Left ventricle myocardium inferior (tissue), 1 donor: ENCODE measurements around the gene CCDC34. TPM values are rescaled to one million over a fixed set of nuclear protein-coding genes. Genes with fewer than 3 reads are reported as not detected.

Experiments used
- DNase-seq: peaks from one replicate; pipeline ENCODE4 v3.0.0-alpha.2; 2020
- H3K27ac ChIP-seq: fragments of 200-600 bp; replicated peaks from 2 replicates; pipeline ENCODE4 v1.8.0; 2021
- H3K27me3 ChIP-seq: fragments of 200-600 bp; 2 replicates; pipeline ENCODE4 v1.8.0; 2021; ENCODE audit warnings: low read depth
- H3K36me3 ChIP-seq: fragments of 200-600 bp; 2 replicates; pipeline ENCODE4 v1.8.0; 2021
- H3K4me1 ChIP-seq: fragments of 200-600 bp; 2 replicates; pipeline ENCODE4 v1.8.0; 2021
- H3K4me3 ChIP-seq: fragments of 200-600 bp; 2 replicates; pipeline ENCODE4 v1.8.0; 2021; ENCODE audit warnings: mild to moderate bottlenecking, moderate library complexity
- H3K9me3 ChIP-seq: fragments of 200-600 bp; replicated peaks from 2 replicates; pipeline ENCODE4 v1.8.0; 2021
- intact Hi-C: fragments of 100-400 bp; cut with micrococcal nuclease; formaldehyde crosslinking; loops from one replicate; pipeline ENCODE4 v1.11.0; 2022
- total RNA-seq: library from RNA; stranded (reverse); fragmentation: NEBNext Ultra II Directional; extraction: Animal tissue kit (Norgen Biotek cat#: 25700); gene quantifications from one replicate; pipeline ENCODE4 v1.2.1, GENCODE V29; 2021
- TF ChIP-seq, protein P1 (sequence below): fragments of 200-600 bp; IDR thresholded peaks from 2 replicates; pipeline ENCODE4 v1.8.0; 2021; ENCODE audit warnings: antibody characterized with exemption, mild to moderate bottlenecking, borderline replicate concordance
- donor health status: DM: no; HTN: yes; CAD: no; lungs with severe emphysema.

Gene CCDC34
- total RNA-seq, 1 donor from 2014 or later, result 1.6 TPM

DNA sequence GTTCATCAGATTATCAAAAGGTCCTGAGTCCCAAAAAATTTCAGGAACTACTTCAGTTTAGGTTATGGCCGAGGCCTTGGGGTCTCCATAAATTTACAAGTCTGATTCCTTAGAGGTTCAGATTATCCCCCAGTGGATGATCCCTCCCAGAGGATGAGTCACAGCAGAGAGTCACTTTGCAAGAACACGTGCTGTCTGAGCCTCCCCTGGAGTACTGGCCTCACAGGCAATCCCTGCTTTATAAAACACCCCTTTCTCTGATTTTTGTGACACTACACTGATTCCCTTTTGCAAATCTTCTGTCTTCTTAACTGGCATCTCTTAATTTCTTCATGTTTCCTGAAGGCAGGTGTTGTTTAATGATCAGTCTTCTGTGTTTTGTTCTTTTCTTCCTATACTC is 45.3 kb downstream of the CCDC34 start:
- no peak for DNase-seq
- Histone ChIP-seq H3K36me3 (no peaks in the 10 kb centered on the region), H3K27me3 (no peaks in the 10 kb centered on the region), H3K27ac (no peak overlapping the region), H3K4me1 (no peaks in the 10 kb centered on the region), H3K9me3 (no peaks in the 10 kb centered on the region), H3K4me3 (no peak overlapping the region)
- TF ChIP-seq, protein P1, sequence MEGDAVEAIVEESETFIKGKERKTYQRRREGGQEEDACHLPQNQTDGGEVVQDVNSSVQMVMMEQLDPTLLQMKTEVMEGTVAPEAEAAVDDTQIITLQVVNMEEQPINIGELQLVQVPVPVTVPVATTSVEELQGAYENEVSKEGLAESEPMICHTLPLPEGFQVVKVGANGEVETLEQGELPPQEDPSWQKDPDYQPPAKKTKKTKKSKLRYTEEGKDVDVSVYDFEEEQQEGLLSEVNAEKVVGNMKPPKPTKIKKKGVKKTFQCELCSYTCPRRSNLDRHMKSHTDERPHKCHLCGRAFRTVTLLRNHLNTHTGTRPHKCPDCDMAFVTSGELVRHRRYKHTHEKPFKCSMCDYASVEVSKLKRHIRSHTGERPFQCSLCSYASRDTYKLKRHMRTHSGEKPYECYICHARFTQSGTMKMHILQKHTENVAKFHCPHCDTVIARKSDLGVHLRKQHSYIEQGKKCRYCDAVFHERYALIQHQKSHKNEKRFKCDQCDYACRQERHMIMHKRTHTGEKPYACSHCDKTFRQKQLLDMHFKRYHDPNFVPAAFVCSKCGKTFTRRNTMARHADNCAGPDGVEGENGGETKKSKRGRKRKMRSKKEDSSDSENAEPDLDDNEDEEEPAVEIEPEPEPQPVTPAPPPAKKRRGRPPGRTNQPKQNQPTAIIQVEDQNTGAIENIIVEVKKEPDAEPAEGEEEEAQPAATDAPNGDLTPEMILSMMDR, result no peak
- intact Hi-C loops, result no loop called here

DNA sequence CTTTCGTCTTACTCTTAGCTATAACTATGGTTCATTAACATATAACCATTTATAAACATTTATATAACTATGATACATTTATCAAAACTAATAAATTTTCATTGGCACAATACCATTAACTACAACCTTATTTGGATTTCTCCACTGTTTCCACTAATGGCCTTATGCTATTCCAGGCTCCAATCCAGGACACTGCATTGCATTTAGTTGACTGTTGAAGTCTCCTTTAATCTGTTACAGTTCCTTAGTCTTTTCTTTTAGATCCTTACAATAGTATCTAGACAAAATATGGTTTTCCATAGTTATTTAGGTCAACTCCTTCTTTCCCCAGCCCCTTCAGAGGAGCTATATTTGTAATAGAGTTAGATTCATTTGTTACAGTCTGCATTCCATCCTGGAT is 47.2 kb downstream of the CCDC34 start:
- intact Hi-C loops, result no loop called here
- Histone ChIP-seq H3K27me3 (no peaks in the 10 kb centered on the region), H3K27ac (no peak overlapping the region), H3K9me3 (no peaks in the 10 kb centered on the region), H3K4me3 (no peak overlapping the region), H3K36me3 (no peaks in the 10 kb centered on the region), H3K4me1 (no peaks in the 10 kb centered on the region)
- DNase-seq, result no peak
- TF ChIP-seq, protein P1, result no peak

DNA sequence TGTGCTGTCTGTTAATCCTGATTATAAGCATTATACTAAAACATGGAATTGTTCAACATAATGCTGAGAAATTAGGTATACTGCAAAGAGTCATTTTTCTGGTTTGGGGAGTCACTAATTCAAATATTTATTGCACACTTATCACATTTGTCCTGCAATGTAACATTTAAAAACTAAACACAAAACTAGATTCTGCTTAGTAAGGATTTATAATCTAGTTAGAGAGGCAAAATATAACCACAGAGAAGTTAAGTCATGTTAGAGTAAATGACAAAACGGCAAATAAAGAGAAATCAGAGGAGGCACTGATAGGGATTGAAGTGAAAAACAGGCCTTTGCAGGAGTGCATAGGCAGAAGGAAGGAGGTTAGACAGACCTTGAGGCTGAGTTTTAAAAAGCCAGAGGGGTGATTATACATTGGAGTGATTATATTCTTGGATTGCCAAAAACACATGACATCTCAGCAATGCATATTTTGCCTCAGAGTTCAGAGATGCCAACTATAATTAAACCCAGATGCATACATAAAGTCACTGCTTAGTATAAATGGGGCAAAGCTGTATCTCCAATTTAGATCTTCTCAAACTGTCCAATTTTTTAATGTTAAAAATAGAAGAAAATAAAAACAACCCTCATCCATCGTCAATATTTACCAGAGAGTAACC is 49.7 kb downstream of the CCDC34 start:
- TF ChIP-seq, protein P1, result no peak
- intact Hi-C loops, result no loop called here
- Histone ChIP-seq H3K4me1 (no peaks in the 10 kb centered on the region), H3K36me3 (no peaks in the 10 kb centered on the region), H3K9me3 (no peaks in the 10 kb centered on the region), H3K27me3 (no peaks in the 10 kb centered on the region), H3K4me3 (no peak overlapping the region), H3K27ac (no peak overlapping the region)
- DNase-seq, result no peak

DNA sequence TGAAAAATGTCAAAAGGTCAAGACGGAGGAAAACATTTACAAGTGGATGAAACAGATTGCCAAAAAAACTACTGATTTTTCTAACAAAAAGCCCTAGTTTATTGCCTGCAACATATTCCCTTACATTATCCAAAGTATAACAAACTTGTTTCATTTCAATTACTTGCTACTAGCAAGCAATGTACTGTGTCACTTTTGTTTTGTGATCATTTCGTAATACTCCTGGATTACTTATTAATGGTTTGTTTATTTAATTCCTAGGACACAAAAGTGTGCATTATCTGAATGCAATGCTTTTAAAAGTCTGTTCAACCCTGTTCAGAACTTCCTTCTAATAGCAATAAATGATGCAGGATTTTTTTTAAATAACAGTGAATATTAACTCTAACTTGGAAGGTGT is 50.9 kb downstream of the CCDC34 start:
- no peak overlapping the region for H3K4me3 ChIP-seq
- H3K27ac ChIP-seq, result no peak overlapping the region
- H3K4me1 ChIP-seq, result no peaks in the 10 kb centered on the region
- intact Hi-C loops, result no loop called here
- no peaks in the 10 kb centered on the region for H3K36me3 ChIP-seq
- TF ChIP-seq, protein P1, result no peak
- DNase-seq, result no peak
- no peaks in the 10 kb centered on the region for H3K9me3 ChIP-seq
- H3K27me3 ChIP-seq, result no peaks in the 10 kb centered on the region

DNA sequence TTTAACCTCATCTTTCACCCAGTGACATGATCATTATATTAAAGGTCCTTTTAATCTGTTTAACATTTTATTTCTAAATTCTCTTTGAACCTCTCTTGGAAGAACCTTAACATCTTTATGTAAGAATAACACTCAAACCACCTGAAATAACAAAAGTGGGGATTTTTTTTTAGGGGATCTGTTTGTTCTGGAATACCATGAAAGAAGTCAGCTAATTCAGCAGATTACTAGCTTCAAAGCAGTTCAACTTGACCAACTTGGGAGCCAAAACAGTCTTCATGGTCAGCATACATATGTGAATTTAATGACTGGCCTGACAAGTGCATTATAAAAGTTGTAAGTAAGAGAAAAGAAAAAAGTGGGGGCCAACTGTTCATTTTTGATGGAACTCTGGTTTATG is 52.3 kb downstream of the CCDC34 start:
- intact Hi-C loops, result no loop called here
- Histone ChIP-seq H3K36me3 (no peaks in the 10 kb centered on the region), H3K4me3 (no peak overlapping the region), H3K9me3 (peaks cover 2% of the 10 kb centered on the region), H3K27me3 (no peaks in the 10 kb centered on the region), H3K27ac (no peak overlapping the region), H3K4me1 (no peaks in the 10 kb centered on the region)
- DNase-seq, result no peak
- TF ChIP-seq, protein P1, result no peak
